Caco-2 (cell line): Measurements from ENCODE around the gene KLHL18. TPM values are rescaled to one million over a fixed set of nuclear protein-coding genes. Genes with fewer than 3 reads are reported as not detected.
A peak's percentile ranks its signal among the peaks of the same experiment; 100 is the strongest.

Source experiments
- BruUV-seq: library from RNA; stranded (reverse); fragments of 400-500 nt; replicated peaks from 2 replicates; lab custom pipeline; 2021; lab: Mats Ljungman, UMichigan
- CTCF ChIA-PET: fragments of 300-600 bp; sonication (Branson Sonifier 250); formaldehyde crosslinking; loops from one replicate; lab custom pipeline; 2022; ENCODE audit warnings: antibody characterized with exemption; lab: Charles Lee
- POLR2A ChIA-PET: fragments of 300-600 bp; sonication (Branson Sonifier 250); formaldehyde crosslinking; loops from one replicate; lab custom pipeline; 2022; ENCODE audit warnings: antibody characterized with exemption; lab: Charles Lee
- DNase-seq, 2 experiments: peaks; one replicate each; pipeline versions ENCODE4 v3.0.0 to v3.0.0-alpha.2; 2020 to 2022
- H3K27me3 ChIP-seq: replicated peaks from 2 replicates; pipeline ENCODE4 v1.6.0; 2011; ENCODE audit warnings: low read length; ENCODE audit not compliant: control insufficient read depth, insufficient read depth
- H3K36me3 ChIP-seq: 2 replicates; pipeline ENCODE4 v1.5.1; 2011; ENCODE audit warnings: low read length; ENCODE audit not compliant: control insufficient read depth, insufficient read depth
- H3K4me1 ChIP-seq: fragments of 250-450 bp; sonication (Bioruptor Pico); 2 replicates; pipeline ENCODE4 v1.5.1; 2020; ENCODE audit warnings: mild to moderate bottlenecking
- H3K4me3 ChIP-seq: 2 replicates; pipeline ENCODE4 v1.5.1; 2011; ENCODE audit warnings: low read depth, mild to moderate bottlenecking, control low read depth, low read length
- H3K9me3 ChIP-seq: fragments of 250-450 bp; sonication (Bioruptor Pico); 2 replicates; pipeline ENCODE4 v1.5.1; 2020; ENCODE audit warnings: mild to moderate bottlenecking, moderate library complexity
- H3K27ac Mint-ChIP-seq: one replicate; pipeline ENCODE4 v1.8.0; 2022; ENCODE audit warnings: mixed read lengths; ENCODE audit not compliant: unreplicated experiment
- H3K27me3 Mint-ChIP-seq: one replicate; pipeline ENCODE4 v1.8.0; 2022; ENCODE audit warnings: mixed read lengths; ENCODE audit not compliant: insufficient read depth, unreplicated experiment
- H3K36me3 Mint-ChIP-seq: one replicate; pipeline ENCODE4 v1.8.0; 2022; ENCODE audit warnings: mild to moderate bottlenecking, mixed read lengths; ENCODE audit not compliant: insufficient read depth, unreplicated experiment
- H3K4me1 Mint-ChIP-seq: one replicate; pipeline ENCODE4 v1.8.0; 2022; ENCODE audit warnings: low read depth, mixed read lengths; ENCODE audit not compliant: unreplicated experiment
- H3K4me3 Mint-ChIP-seq: one replicate; pipeline ENCODE4 v1.8.0; 2022; ENCODE audit warnings: mild to moderate bottlenecking, moderate library complexity, mixed read lengths; ENCODE audit not compliant: unreplicated experiment
- H3K9me3 Mint-ChIP-seq: one replicate; pipeline ENCODE4 v1.8.0; 2022; ENCODE audit warnings: mixed read lengths; ENCODE audit not compliant: unreplicated experiment
- intact Hi-C: fragments of 100-400 bp; cut with micrococcal nuclease; formaldehyde crosslinking; loops from one replicate; pipeline ENCODE4 v1.10.0; 2022; ENCODE audit not compliant: unreplicated experiment
- total RNA-seq: library from RNA; stranded (reverse); gene quantifications from 2 replicates; pipeline ENCODE4 v1.2.3, GENCODE V29; 2022
- TF ChIP-seq, protein P1 (sequence below), 2 experiments: fragments of 200-600 bp in 1 of 2; IDR thresholded peaks; 1 replicate in 1 of 2; 2 replicates in 1 of 2; pipeline versions ENCODE4 v1.5.1 to v1.8.0; 2011 to 2022; ENCODE audit warnings: antibody characterized with exemption in 1 of 2, control low read depth in 1 of 2, inconsistent platforms in 1 of 2, low read depth in 1 of 2, low read length in 1 of 2, mild to moderate bottlenecking in 1 of 2, moderate library complexity in 1 of 2; ENCODE audit not compliant: insufficient read depth in 1 of 2, severe bottlenecking in 1 of 2, unreplicated experiment in 1 of 2

Gene KLHL18
- total RNA-seq, 1 experiment from 2014 or later = 29.5 TPM

DNA sequence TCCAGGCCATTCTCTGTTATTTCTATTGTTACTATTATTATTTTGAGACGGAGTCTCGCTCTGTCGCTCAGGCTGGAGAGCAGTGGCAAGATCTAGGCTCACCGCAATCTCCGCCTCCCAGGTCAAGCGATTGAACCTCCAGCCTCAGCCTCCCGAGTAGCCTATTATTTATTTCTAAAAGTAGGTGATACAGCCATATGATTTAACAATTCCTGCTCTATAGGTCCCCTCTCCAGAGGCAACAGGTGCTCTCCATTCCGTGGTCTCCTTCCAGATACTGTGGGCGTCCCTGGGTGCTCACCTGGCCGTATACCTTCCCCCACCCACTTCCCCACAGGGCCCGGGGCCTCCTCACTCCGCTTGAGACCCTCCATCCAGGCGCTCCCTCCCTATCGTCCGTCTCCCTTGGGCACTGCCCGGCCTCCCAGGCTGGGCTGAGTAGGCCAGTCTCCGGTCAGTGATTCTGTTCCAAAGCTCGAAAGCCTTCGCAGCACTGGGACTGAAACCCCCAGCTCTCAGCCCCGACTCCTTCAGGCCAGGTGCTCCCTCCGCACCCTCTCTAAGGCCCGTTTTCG is 97.4 kb downstream of the KLHL18 start:
- no peaks in the 10 kb centered on the region for H3K27me3 ChIP-seq
- peaks cover 40% of the 10 kb centered on the region for H3K36me3 Mint-ChIP-seq
- H3K27me3 Mint-ChIP-seq = no peaks in the 10 kb centered on the region
- no peaks in the 10 kb centered on the region for H3K9me3 Mint-ChIP-seq
- H3K36me3 ChIP-seq = peaks cover 1% of the 10 kb centered on the region; the same call in 1 of the 2 replicates
- ChIA-PET POLR2A (interaction anchor here (0.6 to 1.5 kb wide), 11 partner anchors 11 to 1724 kb away, joined by 3 to 15 read pairs (median 5); partner anchors contain the start of genes CCDC12, CDC25A, KLHL18 and NBEAL2), CTCF (interaction anchor here (0.6 to 1.3 kb wide), 8 partner anchors 14 to 771 kb away, joined by 3 to 7 read pairs (median 4); partner anchors contain the start of gene SCAP)
- peak overlapping the region; percentile 97 for H3K27ac Mint-ChIP-seq
- peaks cover 19% of the 10 kb centered on the region for H3K4me1 ChIP-seq
- peak overlapping the region; percentile 89 for H3K4me3 Mint-ChIP-seq
- no peaks in the 10 kb centered on the region for H3K9me3 ChIP-seq
- H3K4me3 ChIP-seq = peak overlapping the region; percentile 76
- no TSS peak for BruUV-seq
- intact Hi-C loops = loop anchor here (1.0 to 10.0 kb wide), 2 partner anchors 14 to 95 kb away; partner anchors contain the start of genes KIF9 and KLHL18
- no peak for DNase-seq
- TF ChIP-seq, protein P1, sequence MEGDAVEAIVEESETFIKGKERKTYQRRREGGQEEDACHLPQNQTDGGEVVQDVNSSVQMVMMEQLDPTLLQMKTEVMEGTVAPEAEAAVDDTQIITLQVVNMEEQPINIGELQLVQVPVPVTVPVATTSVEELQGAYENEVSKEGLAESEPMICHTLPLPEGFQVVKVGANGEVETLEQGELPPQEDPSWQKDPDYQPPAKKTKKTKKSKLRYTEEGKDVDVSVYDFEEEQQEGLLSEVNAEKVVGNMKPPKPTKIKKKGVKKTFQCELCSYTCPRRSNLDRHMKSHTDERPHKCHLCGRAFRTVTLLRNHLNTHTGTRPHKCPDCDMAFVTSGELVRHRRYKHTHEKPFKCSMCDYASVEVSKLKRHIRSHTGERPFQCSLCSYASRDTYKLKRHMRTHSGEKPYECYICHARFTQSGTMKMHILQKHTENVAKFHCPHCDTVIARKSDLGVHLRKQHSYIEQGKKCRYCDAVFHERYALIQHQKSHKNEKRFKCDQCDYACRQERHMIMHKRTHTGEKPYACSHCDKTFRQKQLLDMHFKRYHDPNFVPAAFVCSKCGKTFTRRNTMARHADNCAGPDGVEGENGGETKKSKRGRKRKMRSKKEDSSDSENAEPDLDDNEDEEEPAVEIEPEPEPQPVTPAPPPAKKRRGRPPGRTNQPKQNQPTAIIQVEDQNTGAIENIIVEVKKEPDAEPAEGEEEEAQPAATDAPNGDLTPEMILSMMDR (IDR thresholded peaks at IDR 0.05; ENCODE audit: insufficient read depth in 1 of 2, low read depth in 1 of 2, low read length in 1 of 2, severe bottlenecking in 1 of 2, unreplicated experiment in 1 of 2) = no peak
- peaks cover 27% of the 10 kb centered on the region for H3K4me1 Mint-ChIP-seq

DNA sequence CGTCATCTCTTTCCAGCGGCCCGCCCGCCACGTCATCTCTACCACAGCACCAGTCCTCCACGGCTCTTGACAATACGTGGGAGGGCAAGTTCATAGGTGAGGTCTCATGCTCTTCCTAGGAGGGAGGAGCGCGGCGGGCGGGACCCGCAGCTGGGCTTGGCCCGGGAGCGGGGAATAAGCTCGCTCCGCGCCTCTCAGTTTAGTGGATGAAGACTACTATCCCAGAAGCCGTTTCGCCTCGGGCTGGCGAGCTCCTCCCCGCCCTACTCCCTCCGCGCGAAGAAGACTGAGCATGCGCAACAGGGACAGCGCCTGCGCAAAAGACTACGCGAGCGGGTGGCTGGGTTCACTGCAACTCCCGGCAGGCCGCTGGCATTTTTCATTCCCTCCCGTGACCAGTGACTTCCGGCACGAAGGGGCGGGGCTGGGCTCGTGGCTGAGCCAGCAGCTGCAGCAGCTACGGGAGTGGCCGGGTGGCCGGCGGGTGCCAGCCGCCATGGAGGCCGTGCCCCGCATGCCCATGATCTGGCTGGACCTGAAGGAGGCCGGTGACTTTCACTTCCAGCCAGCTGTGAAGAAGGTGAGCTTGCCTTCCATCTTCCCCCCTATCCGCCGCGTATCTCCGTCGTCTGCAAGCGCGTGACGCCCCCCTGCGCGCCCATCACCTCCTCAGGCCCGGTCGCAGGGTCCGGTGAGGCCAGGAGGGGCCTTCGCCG is 98.0 kb downstream of the KLHL18 start, which contains the start of gene PTPN23:
PTPN23 (plus strand) TSS at position 421 of the 716 bp plus-strand sequence; CDS start at position 497, 76 bp downstream.
- Histone ChIP-seq H3K4me1 (peaks cover 25% of the 10 kb centered on the region), H3K27me3 (no peaks in the 10 kb centered on the region), H3K9me3 (no peaks in the 10 kb centered on the region), H3K4me3 (peak within 1 kb of the TSS; percentile 76), H3K36me3 (peaks cover 1% of the 10 kb centered on the region; the same call in 1 of the 2 replicates)
- Mint-ChIP-seq H3K27me3 (no peaks in the 10 kb centered on the region), H3K36me3 (peaks cover 44% of the 10 kb centered on the region), H3K4me3 (peak within 1 kb of the TSS; percentile 89), H3K4me1 (peaks cover 25% of the 10 kb centered on the region), H3K27ac (peak within 1 kb of the TSS; percentile 97), H3K9me3 (no peaks in the 10 kb centered on the region)
- intact Hi-C loops = loop anchor here (1.0 to 10.0 kb wide), 2 partner anchors 14 to 96 kb away; partner anchors contain the start of genes KIF9 and KLHL18
- BruUV-seq = TSS peak; percentile 74
- TF ChIP-seq, protein P1 (IDR thresholded peaks at IDR 0.05; ENCODE audit: insufficient read depth in 1 of 2, low read depth in 1 of 2, low read length in 1 of 2, severe bottlenecking in 1 of 2, unreplicated experiment in 1 of 2) = no peak
- DNase-seq = peak; percentile 98 to 99
- ChIA-PET CTCF (interaction anchor here (0.6 to 1.3 kb wide), 8 partner anchors 13 to 771 kb away, joined by 3 to 7 read pairs (median 4); partner anchors contain the start of gene SCAP), POLR2A (interaction anchor here (0.5 to 1.5 kb wide), 13 partner anchors 9 to 1725 kb away, joined by 3 to 15 read pairs (median 3); partner anchors contain the start of genes CCDC12, CDC25A, KLHL18 and NBEAL2)
